Stomach (tissue), 4 donors: ENCODE data around the gene FRG2C.
"Not testable (repeated sequence)": the region's sequence is repeated elsewhere in the genome, so short reads cannot be mapped to it uniquely, and the experiment has no call there.

Experiments
- POLR2A ChIP-seq, 4 donors: fragments of 450-650 bp; IDR thresholded peaks; one replicate each; pipeline ENCODE4 v1.6.1; 2016; ENCODE audit warnings: antibody characterized with exemption in 4 of 4, control low read depth in 2 of 4, mild to moderate bottlenecking in 1 of 4, moderate library complexity in 1 of 4
- TF ChIP-seq, protein P1 (sequence below), 7 experiments: fragments of 450-650 bp in 4 of 7; fragments of 200-600 bp in 3 of 7; sonication (generic) in 3 of 7; IDR thresholded peaks; one replicate each; pipeline ENCODE4 v1.5.1; 2016 to 2019; ENCODE audit warnings: antibody characterized with exemption in 7 of 7, control low read depth in 2 of 7, mild to moderate bottlenecking in 1 of 7

DNA sequence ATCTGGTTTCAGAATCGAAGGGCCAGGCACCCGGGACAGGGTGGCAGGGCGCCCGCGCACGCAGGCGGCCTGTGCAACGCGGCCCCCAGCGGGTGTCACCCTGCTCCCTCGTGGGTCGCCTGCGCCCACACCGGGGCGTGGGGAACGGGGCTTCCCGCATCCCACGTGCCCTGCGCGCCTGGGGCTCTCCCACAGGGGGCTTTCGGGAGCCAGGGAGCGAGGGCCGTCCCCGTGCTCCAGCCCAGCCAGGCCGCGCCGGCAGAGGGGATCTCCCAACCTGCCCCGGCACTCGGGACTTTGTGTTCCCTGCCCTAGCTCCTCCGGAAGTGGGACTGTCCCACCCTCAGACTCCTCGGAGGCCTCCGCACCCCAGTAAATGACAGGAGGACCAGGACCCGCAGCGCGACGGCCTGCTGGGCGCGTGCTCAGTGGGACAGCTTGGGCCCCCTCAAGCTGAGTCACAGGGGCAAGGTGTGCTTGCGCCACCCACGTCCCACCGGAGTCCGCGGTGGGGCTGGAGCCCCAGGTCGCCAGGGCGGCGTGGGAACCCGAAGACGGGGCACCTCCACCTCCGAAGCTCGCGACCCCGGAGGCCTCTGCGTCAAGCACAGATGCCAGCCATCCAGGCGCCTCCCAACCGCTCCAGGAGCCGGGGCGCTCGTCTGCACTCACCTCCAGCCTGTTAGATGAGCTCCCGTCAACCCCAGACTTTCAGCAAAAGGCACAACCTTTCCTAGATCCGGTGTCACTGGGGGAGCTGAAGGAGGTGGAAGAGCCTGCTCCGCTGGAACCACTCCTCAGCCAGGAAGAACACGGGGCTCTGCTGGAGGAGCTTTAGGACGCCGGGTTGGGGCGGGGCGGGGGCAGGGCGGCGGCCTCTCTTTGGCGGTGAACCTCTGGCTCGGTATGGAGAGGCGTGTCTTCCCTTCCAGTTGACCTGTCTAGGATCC, 5.5 kb downstream of the FRG2C start:
- TF ChIP-seq POLR2A (IDR thresholded peaks at IDR 0.05) = not testable (repeated sequence)
- TF ChIP-seq, protein P1, sequence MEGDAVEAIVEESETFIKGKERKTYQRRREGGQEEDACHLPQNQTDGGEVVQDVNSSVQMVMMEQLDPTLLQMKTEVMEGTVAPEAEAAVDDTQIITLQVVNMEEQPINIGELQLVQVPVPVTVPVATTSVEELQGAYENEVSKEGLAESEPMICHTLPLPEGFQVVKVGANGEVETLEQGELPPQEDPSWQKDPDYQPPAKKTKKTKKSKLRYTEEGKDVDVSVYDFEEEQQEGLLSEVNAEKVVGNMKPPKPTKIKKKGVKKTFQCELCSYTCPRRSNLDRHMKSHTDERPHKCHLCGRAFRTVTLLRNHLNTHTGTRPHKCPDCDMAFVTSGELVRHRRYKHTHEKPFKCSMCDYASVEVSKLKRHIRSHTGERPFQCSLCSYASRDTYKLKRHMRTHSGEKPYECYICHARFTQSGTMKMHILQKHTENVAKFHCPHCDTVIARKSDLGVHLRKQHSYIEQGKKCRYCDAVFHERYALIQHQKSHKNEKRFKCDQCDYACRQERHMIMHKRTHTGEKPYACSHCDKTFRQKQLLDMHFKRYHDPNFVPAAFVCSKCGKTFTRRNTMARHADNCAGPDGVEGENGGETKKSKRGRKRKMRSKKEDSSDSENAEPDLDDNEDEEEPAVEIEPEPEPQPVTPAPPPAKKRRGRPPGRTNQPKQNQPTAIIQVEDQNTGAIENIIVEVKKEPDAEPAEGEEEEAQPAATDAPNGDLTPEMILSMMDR (IDR thresholded peaks at IDR 0.05) = not testable (repeated sequence)
